HEK293 (cell line): ENCODE measurements around the gene S1PR2.

Experiments used
- FEZF1 ChIP-seq: fragments of 450-650 bp; formaldehyde crosslinking; IDR thresholded peaks from 2 replicates; pipeline ENCODE4 v1.5.1; 2016; ENCODE audit warnings: missing biosample characterization, missing genetic modification characterization
- GFI1B ChIP-seq: fragments of 450-650 bp; formaldehyde crosslinking; IDR thresholded peaks from 2 replicates; pipeline ENCODE4 v1.5.1; 2016; ENCODE audit warnings: missing biosample characterization, missing genetic modification characterization
- KLF17 ChIP-seq: fragments of 450-650 bp; formaldehyde crosslinking; IDR thresholded peaks from 2 replicates; pipeline ENCODE4 v1.5.1; 2016; ENCODE audit warnings: missing biosample characterization, missing genetic modification characterization
- SCRT2 ChIP-seq: fragments of 450-650 bp; formaldehyde crosslinking; IDR thresholded peaks from 2 replicates; pipeline ENCODE4 v1.5.1; 2016; ENCODE audit warnings: missing biosample characterization, missing genetic modification characterization
- SETDB1 ChIP-seq: IDR thresholded peaks from one replicate; pipeline ENCODE4 v1.6.1; 2017; ENCODE audit warnings: mild to moderate bottlenecking, low read length, moderate library complexity, mixed read lengths; ENCODE audit not compliant: insufficient read length
- TCF7L2 ChIP-seq: IDR thresholded peaks from 2 replicates; pipeline ENCODE4 v1.6.1; 2011; ENCODE audit warnings: low read depth, mild to moderate bottlenecking, inconsistent platforms, low read length, moderate library complexity, borderline replicate concordance
- ZFP41 ChIP-seq: fragments of 450-650 bp; formaldehyde crosslinking; IDR thresholded peaks from 2 replicates; pipeline ENCODE4 v1.5.1; 2016; ENCODE audit warnings: missing biosample characterization, missing genetic modification characterization, borderline replicate concordance
- ZNF112 ChIP-seq: fragments of 450-650 bp; formaldehyde crosslinking; IDR thresholded peaks from 2 replicates; pipeline ENCODE4 v1.5.0; 2017; ENCODE audit warnings: missing biosample characterization, missing genetic modification characterization
- ZNF121 ChIP-seq: fragments of 450-650 bp; formaldehyde crosslinking; IDR thresholded peaks from 2 replicates; pipeline ENCODE4 v1.5.1; 2016; ENCODE audit warnings: missing biosample characterization, missing genetic modification characterization
- ZNF169 ChIP-seq: fragments of 450-650 bp; formaldehyde crosslinking; IDR thresholded peaks from 2 replicates; pipeline ENCODE4 v1.5.1; 2016; ENCODE audit warnings: missing biosample characterization, missing genetic modification characterization
- ZNF175 ChIP-seq: fragments of 450-650 bp; formaldehyde crosslinking; IDR thresholded peaks from 2 replicates; pipeline ENCODE4 v1.5.1; 2016; ENCODE audit warnings: missing biosample characterization, missing genetic modification characterization
- ZNF19 ChIP-seq: fragments of 450-650 bp; formaldehyde crosslinking; IDR thresholded peaks from 2 replicates; pipeline ENCODE4; 2016; ENCODE audit warnings: missing biosample characterization, missing genetic modification characterization, low read depth
- ZNF202 ChIP-seq: fragments of 450-650 bp; formaldehyde crosslinking; IDR thresholded peaks from 2 replicates; pipeline ENCODE4 v1.5.1; 2016; ENCODE audit warnings: missing biosample characterization, missing genetic modification characterization, borderline replicate concordance
- ZNF214 ChIP-seq: fragments of 450-650 bp; formaldehyde crosslinking; IDR thresholded peaks from 2 replicates; pipeline ENCODE4 v1.5.1; 2017; ENCODE audit warnings: missing biosample characterization, mild to moderate bottlenecking, missing genetic modification characterization, borderline replicate concordance
- ZNF221 ChIP-seq: fragments of 450-650 bp; formaldehyde crosslinking; IDR thresholded peaks from 2 replicates; pipeline ENCODE4 v1.5.1; 2017; ENCODE audit warnings: missing biosample characterization, missing genetic modification characterization, borderline replicate concordance
- ZNF24 ChIP-seq: fragments of 450-650 bp; formaldehyde crosslinking; IDR thresholded peaks from 2 replicates; pipeline ENCODE4 v1.5.1; 2016; ENCODE audit warnings: missing biosample characterization, missing genetic modification characterization
- ZNF280C ChIP-seq: fragments of 450-650 bp; formaldehyde crosslinking; IDR thresholded peaks from 2 replicates; pipeline ENCODE4 v1.5.1; 2016; ENCODE audit warnings: missing biosample characterization, missing genetic modification characterization
- ZNF324 ChIP-seq: fragments of 450-650 bp; formaldehyde crosslinking; IDR thresholded peaks from 2 replicates; pipeline ENCODE4 v1.5.1; 2016; ENCODE audit warnings: missing biosample characterization, missing genetic modification characterization
- ZNF335 ChIP-seq: fragments of 450-650 bp; formaldehyde crosslinking; conservative IDR thresholded peaks from 2 replicates; pipeline ENCODE4 v1.5.1; 2016; ENCODE audit warnings: missing biosample characterization, missing genetic modification characterization
- ZNF558 ChIP-seq: fragments of 450-650 bp; formaldehyde crosslinking; IDR thresholded peaks from 2 replicates; pipeline ENCODE4 v1.5.1; 2016; ENCODE audit warnings: missing biosample characterization, missing genetic modification characterization
- ZNF560 ChIP-seq: fragments of 450-650 bp; formaldehyde crosslinking; IDR thresholded peaks from 2 replicates; pipeline ENCODE4 v1.5.1; 2017; ENCODE audit warnings: missing biosample characterization, missing genetic modification characterization, borderline replicate concordance
- ZNF664 ChIP-seq: fragments of 450-650 bp; formaldehyde crosslinking; IDR thresholded peaks from 2 replicates; pipeline ENCODE4 v1.5.1; 2016; ENCODE audit warnings: missing biosample characterization, missing genetic modification characterization
- ZNF670 ChIP-seq: fragments of 450-650 bp; formaldehyde crosslinking; IDR thresholded peaks from 2 replicates; pipeline ENCODE4 v1.5.1; 2016; ENCODE audit warnings: missing biosample characterization, missing genetic modification characterization, low read depth
- ZNF704 ChIP-seq: fragments of 450-650 bp; formaldehyde crosslinking; IDR thresholded peaks from 2 replicates; pipeline ENCODE4 v1.5.1; 2016; ENCODE audit warnings: missing biosample characterization, missing genetic modification characterization
- ZNF792 ChIP-seq: fragments of 450-650 bp; formaldehyde crosslinking; IDR thresholded peaks from 2 replicates; pipeline ENCODE4 v1.5.1; 2016; ENCODE audit warnings: missing biosample characterization, missing genetic modification characterization
- ZSCAN30 ChIP-seq: fragments of 450-650 bp; IDR thresholded peaks from 2 replicates; pipeline ENCODE4 v1.5.1; 2018; ENCODE audit warnings: missing biosample characterization, mild to moderate bottlenecking, missing genetic modification characterization, moderate library complexity
- TF ChIP-seq, protein P1 (sequence below): fragments of 450-650 bp; formaldehyde crosslinking; IDR thresholded peaks from 2 replicates; pipeline ENCODE4 v1.5.1; 2016; ENCODE audit warnings: missing biosample characterization, missing genetic modification characterization
- TF ChIP-seq, protein P2 (sequence below): sonication (generic); formaldehyde crosslinking; IDR thresholded peaks from 2 replicates; pipeline ENCODE4 v1.8.1; 2022; ENCODE audit warnings: mild to moderate bottlenecking, moderate library complexity, missing genetic modification reagents
- TF ChIP-seq, protein P3 (sequence below): fragments of 450-650 bp; formaldehyde crosslinking; IDR thresholded peaks from 2 replicates; pipeline ENCODE4 v1.5.1; 2016; ENCODE audit warnings: missing biosample characterization, missing genetic modification characterization
- TF ChIP-seq, protein P4 (sequence below): fragments of 450-650 bp; formaldehyde crosslinking; IDR thresholded peaks from 2 replicates; pipeline ENCODE4 v1.5.1; 2016; ENCODE audit warnings: missing biosample characterization, missing genetic modification characterization

S1PR2 gene

GRCh38 chr19:10194500-10195198 is 36.5 kb downstream of the S1PR2 start, which contains the start of gene DNMT1 (continued):
- TF ChIP-seq ZNF280C (tag by site-specific recombination) (no peak), ZNF792 (tag by site-specific recombination) (no peak), KLF17 (tag by site-specific recombination) (peak; percentile 82), ZNF670 (no peak), ZNF664 (tag by site-specific recombination) (no peak), ZNF558 (tag by site-specific recombination) (no peak), ZNF704 (tag by site-specific recombination) (no peak), ZNF169 (tag by site-specific recombination) (no peak), SETDB1 (peak; percentile 68), ZNF335 (tag by site-specific recombination) (peak; percentile 94), ZSCAN30 (tag by site-specific recombination) (peak; percentile 37; the same call in 1 of the 2 replicates), ZNF121 (tag by site-specific recombination) (no peak), ZNF202 (tag by site-specific recombination) (no peak), ZNF19 (tag by site-specific recombination) (no peak), ZNF560 (tag by site-specific recombination) (no peak), ZNF324 (peak; percentile 72; the same call in 1 of the 2 replicates), TCF7L2 (no peak), GFI1B (tag by site-specific recombination) (no peak), ZNF24 (tag by site-specific recombination) (peak; percentile 100; the same call in 1 of the 2 replicates), ZNF214 (no peak), SCRT2 (tag by site-specific recombination) (peak; percentile 54; the same call in 1 of the 2 replicates), ZNF221 (no peak), ZFP41 (tag by site-specific recombination) (no peak), ZNF112 (no peak), ZNF175 (tag by site-specific recombination) (no peak), FEZF1 (no peak)
- TF ChIP-seq, protein P1, sequence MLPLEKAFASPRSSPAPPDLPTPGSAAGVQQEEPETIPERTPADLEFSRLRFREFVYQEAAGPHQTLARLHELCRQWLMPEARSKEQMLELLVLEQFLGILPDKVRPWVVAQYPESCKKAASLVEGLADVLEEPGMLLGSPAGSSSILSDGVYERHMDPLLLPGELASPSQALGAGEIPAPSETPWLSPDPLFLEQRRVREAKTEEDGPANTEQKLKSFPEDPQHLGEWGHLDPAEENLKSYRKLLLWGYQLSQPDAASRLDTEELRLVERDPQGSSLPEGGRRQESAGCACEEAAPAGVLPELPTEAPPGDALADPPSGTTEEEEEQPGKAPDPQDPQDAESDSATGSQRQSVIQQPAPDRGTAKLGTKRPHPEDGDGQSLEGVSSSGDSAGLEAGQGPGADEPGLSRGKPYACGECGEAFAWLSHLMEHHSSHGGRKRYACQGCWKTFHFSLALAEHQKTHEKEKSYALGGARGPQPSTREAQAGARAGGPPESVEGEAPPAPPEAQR (tag by site-specific recombination) = 0 out of 2 replicates have a peak, but pooled peaks have one; percentile 9
- TF ChIP-seq, protein P2, sequence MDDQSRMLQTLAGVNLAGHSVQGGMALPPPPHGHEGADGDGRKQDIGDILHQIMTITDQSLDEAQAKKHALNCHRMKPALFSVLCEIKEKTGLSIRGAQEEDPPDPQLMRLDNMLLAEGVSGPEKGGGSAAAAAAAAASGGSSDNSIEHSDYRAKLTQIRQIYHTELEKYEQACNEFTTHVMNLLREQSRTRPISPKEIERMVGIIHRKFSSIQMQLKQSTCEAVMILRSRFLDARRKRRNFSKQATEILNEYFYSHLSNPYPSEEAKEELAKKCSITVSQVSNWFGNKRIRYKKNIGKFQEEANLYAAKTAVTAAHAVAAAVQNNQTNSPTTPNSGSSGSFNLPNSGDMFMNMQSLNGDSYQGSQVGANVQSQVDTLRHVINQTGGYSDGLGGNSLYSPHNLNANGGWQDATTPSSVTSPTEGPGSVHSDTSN (CRISPR knock-in tag) = peak; percentile 79; the same call in 1 of the 2 replicates
- TF ChIP-seq, protein P3, sequence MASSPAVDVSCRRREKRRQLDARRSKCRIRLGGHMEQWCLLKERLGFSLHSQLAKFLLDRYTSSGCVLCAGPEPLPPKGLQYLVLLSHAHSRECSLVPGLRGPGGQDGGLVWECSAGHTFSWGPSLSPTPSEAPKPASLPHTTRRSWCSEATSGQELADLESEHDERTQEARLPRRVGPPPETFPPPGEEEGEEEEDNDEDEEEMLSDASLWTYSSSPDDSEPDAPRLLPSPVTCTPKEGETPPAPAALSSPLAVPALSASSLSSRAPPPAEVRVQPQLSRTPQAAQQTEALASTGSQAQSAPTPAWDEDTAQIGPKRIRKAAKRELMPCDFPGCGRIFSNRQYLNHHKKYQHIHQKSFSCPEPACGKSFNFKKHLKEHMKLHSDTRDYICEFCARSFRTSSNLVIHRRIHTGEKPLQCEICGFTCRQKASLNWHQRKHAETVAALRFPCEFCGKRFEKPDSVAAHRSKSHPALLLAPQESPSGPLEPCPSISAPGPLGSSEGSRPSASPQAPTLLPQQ (tag by site-specific recombination) = peak; percentile 80
- TF ChIP-seq, protein P4, sequence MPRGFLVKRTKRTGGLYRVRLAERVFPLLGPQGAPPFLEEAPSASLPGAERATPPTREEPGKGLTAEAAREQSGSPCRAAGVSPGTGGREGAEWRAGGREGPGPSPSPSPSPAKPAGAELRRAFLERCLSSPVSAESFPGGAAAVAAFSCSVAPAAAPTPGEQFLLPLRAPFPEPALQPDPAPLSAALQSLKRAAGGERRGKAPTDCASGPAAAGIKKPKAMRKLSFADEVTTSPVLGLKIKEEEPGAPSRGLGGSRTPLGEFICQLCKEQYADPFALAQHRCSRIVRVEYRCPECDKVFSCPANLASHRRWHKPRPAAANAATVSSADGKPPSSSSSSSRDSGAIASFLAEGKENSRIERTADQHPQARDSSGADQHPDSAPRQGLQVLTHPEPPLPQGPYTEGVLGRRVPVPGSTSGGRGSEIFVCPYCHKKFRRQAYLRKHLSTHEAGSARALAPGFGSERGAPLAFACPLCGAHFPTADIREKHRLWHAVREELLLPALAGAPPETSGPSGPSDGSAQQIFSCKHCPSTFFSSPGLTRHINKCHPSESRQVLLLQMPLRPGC (tag by site-specific recombination) = no peak; the same call in 1 of the 2 replicates
